Hepatocyte (in vitro differentiated cells): ENCODE data around the gene LARP4B.

Experiments used
- EZH2 ChIP-seq: fragments of 200-600 bp; sonication (generic); IDR thresholded peaks from 2 replicates; pipeline ENCODE4 v1.6.1; 2016; ENCODE audit warnings: antibody characterized with exemption, mild to moderate bottlenecking, borderline replicate concordance
- EZH2phosphoT487 ChIP-seq: fragments of 200-600 bp; sonication (generic); IDR thresholded peaks from one replicate; pipeline ENCODE4 v1.6.1; 2018; ENCODE audit warnings: antibody characterized with exemption, mild to moderate bottlenecking, low read depth, moderate library complexity; ENCODE audit not compliant: unreplicated experiment, severe bottlenecking
- TF ChIP-seq, protein P1 (sequence below): fragments of 200-600 bp; sonication (generic); IDR thresholded peaks from 2 replicates; pipeline ENCODE4 v1.5.1; 2016; ENCODE audit warnings: antibody characterized with exemption, mild to moderate bottlenecking; ENCODE audit not compliant: poor library complexity

DNA sequence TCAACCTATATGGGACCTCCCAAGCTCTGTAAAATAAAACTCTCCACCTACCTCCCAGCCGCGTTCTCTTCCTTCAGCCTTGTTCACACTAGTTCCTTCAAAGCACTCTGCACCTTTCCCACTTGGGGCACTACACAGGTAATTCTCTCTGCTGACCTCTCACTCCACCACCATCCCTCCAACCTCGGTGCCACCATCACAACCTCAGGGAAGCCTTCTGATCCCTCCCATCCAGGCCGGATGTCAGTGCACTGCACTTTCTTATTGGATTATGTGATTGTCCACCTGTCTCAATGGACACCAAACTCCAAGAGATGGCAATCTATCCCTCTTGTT, 7.0 kb downstream of the LARP4B start:
- TF ChIP-seq, protein P1, sequence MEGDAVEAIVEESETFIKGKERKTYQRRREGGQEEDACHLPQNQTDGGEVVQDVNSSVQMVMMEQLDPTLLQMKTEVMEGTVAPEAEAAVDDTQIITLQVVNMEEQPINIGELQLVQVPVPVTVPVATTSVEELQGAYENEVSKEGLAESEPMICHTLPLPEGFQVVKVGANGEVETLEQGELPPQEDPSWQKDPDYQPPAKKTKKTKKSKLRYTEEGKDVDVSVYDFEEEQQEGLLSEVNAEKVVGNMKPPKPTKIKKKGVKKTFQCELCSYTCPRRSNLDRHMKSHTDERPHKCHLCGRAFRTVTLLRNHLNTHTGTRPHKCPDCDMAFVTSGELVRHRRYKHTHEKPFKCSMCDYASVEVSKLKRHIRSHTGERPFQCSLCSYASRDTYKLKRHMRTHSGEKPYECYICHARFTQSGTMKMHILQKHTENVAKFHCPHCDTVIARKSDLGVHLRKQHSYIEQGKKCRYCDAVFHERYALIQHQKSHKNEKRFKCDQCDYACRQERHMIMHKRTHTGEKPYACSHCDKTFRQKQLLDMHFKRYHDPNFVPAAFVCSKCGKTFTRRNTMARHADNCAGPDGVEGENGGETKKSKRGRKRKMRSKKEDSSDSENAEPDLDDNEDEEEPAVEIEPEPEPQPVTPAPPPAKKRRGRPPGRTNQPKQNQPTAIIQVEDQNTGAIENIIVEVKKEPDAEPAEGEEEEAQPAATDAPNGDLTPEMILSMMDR: no peak
- TF ChIP-seq EZH2: no peak
- TF ChIP-seq EZH2phosphoT487: no peak
